ENCODE measurements around the gene OR10P1.

OR10P1 gene

GRCh38 chr12:55633151-55633550 is 3.5 kb upstream of the OR10P1 start:
- H3F3A ChIP-seq (ENCODE audit: control insufficient read depth, insufficient read depth) = no peaks in the 10 kb centered on the region
- H3K4me1 ChIP-seq (ENCODE audit: control insufficient read depth, low read length) = no peaks in the 10 kb centered on the region
- H3K27ac ChIP-seq (ENCODE audit: low read depth, low read length) = no peak overlapping the region
- no peak overlapping the region for H3K4me3 ChIP-seq (ENCODE audit: low read length)
- H3K79me2 ChIP-seq (ENCODE audit: control insufficient read depth, low read length) = no peaks in the 10 kb centered on the region
- no peaks in the 10 kb centered on the region for H3K9me2 ChIP-seq (replicated peaks; ENCODE audit: control insufficient read depth, low read length)
- H3K4me2 ChIP-seq (ENCODE audit: low read length) = no peak overlapping the region
- no peaks in the 10 kb centered on the region for H4K20me1 ChIP-seq (ENCODE audit: control insufficient read depth, insufficient read depth, low read depth, low read length)
- no peak for TF ChIP-seq EZH2phosphoT487 (IDR thresholded peaks at IDR 0.05; ENCODE audit: borderline replicate concordance, low read length)
- no peaks in the 10 kb centered on the region for H3K36me3 ChIP-seq (ENCODE audit: control insufficient read depth, low read length)
- no peaks in the 10 kb centered on the region for H3K9me3 ChIP-seq (ENCODE audit: control insufficient read depth, insufficient read depth, low read length)
- H3K27me3 ChIP-seq (ENCODE audit: control insufficient read depth, low read length) = no peaks in the 10 kb centered on the region

- H3K36me3 ChIP-seq (ENCODE audit: control insufficient read depth, low read length) = no peaks in the 10 kb centered on the region
- H3K27me3 ChIP-seq (ENCODE audit: control insufficient read depth, low read length) = no peaks in the 10 kb centered on the region
- peaks cover 1% of the 10 kb centered on the region for H3K4me1 ChIP-seq (ENCODE audit: control insufficient read depth, low read length)
- H3K4me2 ChIP-seq (ENCODE audit: low read length) = no peak overlapping the region
- no peaks in the 10 kb centered on the region for H3K79me2 ChIP-seq (ENCODE audit: control insufficient read depth, low read length)
- H3F3A ChIP-seq (ENCODE audit: control insufficient read depth, insufficient read depth) = no peaks in the 10 kb centered on the region
- TF ChIP-seq CTCF (IDR thresholded peaks at IDR 0.05; ENCODE audit: low read depth, low read length, poor library complexity, severe bottlenecking) = no peak
- no peak for TF ChIP-seq EZH2phosphoT487 (IDR thresholded peaks at IDR 0.05; ENCODE audit: borderline replicate concordance, low read length)
- no peak overlapping the region for H3K4me3 ChIP-seq (ENCODE audit: low read length)
- no peaks in the 10 kb centered on the region for H3K9me3 ChIP-seq (ENCODE audit: control insufficient read depth, insufficient read depth, low read length)
- no peaks in the 10 kb centered on the region for H3K9me2 ChIP-seq (replicated peaks; ENCODE audit: control insufficient read depth, low read length)
- no peaks in the 10 kb centered on the region for H4K20me1 ChIP-seq (ENCODE audit: control insufficient read depth, insufficient read depth, low read depth, low read length)
- H3K27ac ChIP-seq (ENCODE audit: low read depth, low read length) = no peak overlapping the region
These were observed 506 bp upstream of the OR10P1 start for GRCh38 chr12:55636116-55636655.

GRCh38 chr12:55637467-55637866 is 775 bp downstream of the OR10P1 start:
- Histone ChIP-seq H3K79me2 (ENCODE audit: control insufficient read depth, low read length) (no peaks in the 10 kb centered on the region), H3K9me3 (ENCODE audit: control insufficient read depth, insufficient read depth, low read length) (no peaks in the 10 kb centered on the region), H3K36me3 (ENCODE audit: control insufficient read depth, low read length) (no peaks in the 10 kb centered on the region), H3K27ac (ENCODE audit: low read depth, low read length) (no peak overlapping the region), H3K9me2 (replicated peaks; ENCODE audit: control insufficient read depth, low read length) (no peaks in the 10 kb centered on the region), H4K20me1 (ENCODE audit: control insufficient read depth, insufficient read depth, low read depth, low read length) (no peaks in the 10 kb centered on the region), H3K4me2 (ENCODE audit: low read length) (no peak overlapping the region), H3K4me1 (ENCODE audit: control insufficient read depth, low read length) (peaks cover 14% of the 10 kb centered on the region), H3F3A (ENCODE audit: control insufficient read depth, insufficient read depth) (no peaks in the 10 kb centered on the region), H3K27me3 (ENCODE audit: control insufficient read depth, low read length) (no peaks in the 10 kb centered on the region), H3K4me3 (ENCODE audit: low read length) (no peak overlapping the region)
- TF ChIP-seq CTCF (IDR thresholded peaks at IDR 0.05; ENCODE audit: low read depth, low read length, poor library complexity, severe bottlenecking) (no peak), EZH2phosphoT487 (IDR thresholded peaks at IDR 0.05; ENCODE audit: borderline replicate concordance, low read length) (no peak)

- H3K4me2 ChIP-seq (ENCODE audit: low read length) = peak overlapping the region; percentile 95
- peaks cover 38% of the 10 kb centered on the region for H3K4me1 ChIP-seq (ENCODE audit: control insufficient read depth, low read length)
- peak overlapping the region; percentile 83 for H3K27ac ChIP-seq (ENCODE audit: low read depth, low read length)
- H3K4me3 ChIP-seq (ENCODE audit: low read length) = peak overlapping the region; percentile 71
- H3K9me2 ChIP-seq (replicated peaks; ENCODE audit: control insufficient read depth, low read length) = no peaks in the 10 kb centered on the region
- no peaks in the 10 kb centered on the region for H3K79me2 ChIP-seq (ENCODE audit: control insufficient read depth, low read length)
- H3F3A ChIP-seq (ENCODE audit: control insufficient read depth, insufficient read depth) = 0 out of 2 replicates have a peak, but pooled peaks cover 3% of the 10 kb centered on the region
- H4K20me1 ChIP-seq (ENCODE audit: control insufficient read depth, insufficient read depth, low read depth, low read length) = no peaks in the 10 kb centered on the region
- TF ChIP-seq CTCF (IDR thresholded peaks at IDR 0.05; ENCODE audit: low read depth, low read length, poor library complexity, severe bottlenecking) (no peak), EZH2phosphoT487 (IDR thresholded peaks at IDR 0.05; ENCODE audit: borderline replicate concordance, low read length) (no peak)
- H3K27me3 ChIP-seq (ENCODE audit: control insufficient read depth, low read length) = no peaks in the 10 kb centered on the region
- H3K36me3 ChIP-seq (ENCODE audit: control insufficient read depth, low read length) = peaks cover 7% of the 10 kb centered on the region; the same call in 1 of the 2 replicates
- H3K9me3 ChIP-seq (ENCODE audit: control insufficient read depth, insufficient read depth, low read length) = peaks cover 8% of the 10 kb centered on the region
These were observed 4.9 kb downstream of the OR10P1 start for GRCh38 chr12:55641595-55641994.
